ENCODE data around the gene P2RX6.

Gene P2RX6

DNA sequence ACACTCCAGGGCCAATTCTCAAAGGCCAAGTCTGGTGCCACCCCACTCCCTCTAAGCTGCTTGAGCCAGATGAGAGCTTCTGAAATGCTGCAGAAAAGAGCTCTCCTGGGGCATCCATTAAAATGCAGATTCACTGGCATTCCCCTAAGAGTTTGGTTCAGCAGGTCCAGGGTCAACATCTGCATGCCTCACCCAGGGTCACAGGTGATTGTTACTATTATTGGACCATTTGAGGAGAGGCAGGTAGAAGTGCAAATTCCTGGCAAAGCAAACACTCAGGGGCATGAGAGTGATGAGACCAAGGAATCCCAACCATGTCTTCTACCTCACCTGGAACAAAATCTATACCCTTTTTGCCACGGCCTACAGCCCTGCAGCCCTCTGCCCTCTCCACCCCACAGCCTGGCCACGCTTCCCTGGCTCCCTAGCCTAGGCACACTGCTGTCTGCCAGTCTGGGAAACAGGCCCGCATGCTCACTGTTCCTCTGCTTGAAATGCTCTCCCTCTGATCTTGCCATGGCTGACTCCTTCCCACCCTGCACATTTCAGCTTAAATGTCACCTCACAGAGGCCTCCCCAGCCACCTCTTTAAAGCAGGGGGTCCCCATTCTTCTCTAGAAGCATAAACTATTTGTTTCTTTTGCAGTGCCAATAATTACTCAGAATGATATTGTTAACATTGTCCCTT, 4.4 kb upstream of the P2RX6 start:
- TF ChIP-seq SPI1 (IDR thresholded peaks at IDR 0.05; ENCODE audit: low read depth, low read length) (no peak), POU2F2 (IDR thresholded peaks at IDR 0.05; ENCODE audit: low read depth, low read length) (no peak), POLR2A (IDR thresholded peaks at IDR 0.05; ENCODE audit: low read depth, low read length) (no peak), POLR2AphosphoS5 (IDR thresholded peaks at IDR 0.05; ENCODE audit: low read depth, low read length) (no peak), TAF1 (IDR thresholded peaks at IDR 0.05; ENCODE audit: low read depth, low read length) (no peak), PAX5 (IDR thresholded peaks at IDR 0.05; ENCODE audit: insufficient read depth, low read length, severe bottlenecking) (no peak)
- FAIRE-seq, result no peak
- DNase-seq (ENCODE audit: insufficient read length, low spot score), result no peak

DNA sequence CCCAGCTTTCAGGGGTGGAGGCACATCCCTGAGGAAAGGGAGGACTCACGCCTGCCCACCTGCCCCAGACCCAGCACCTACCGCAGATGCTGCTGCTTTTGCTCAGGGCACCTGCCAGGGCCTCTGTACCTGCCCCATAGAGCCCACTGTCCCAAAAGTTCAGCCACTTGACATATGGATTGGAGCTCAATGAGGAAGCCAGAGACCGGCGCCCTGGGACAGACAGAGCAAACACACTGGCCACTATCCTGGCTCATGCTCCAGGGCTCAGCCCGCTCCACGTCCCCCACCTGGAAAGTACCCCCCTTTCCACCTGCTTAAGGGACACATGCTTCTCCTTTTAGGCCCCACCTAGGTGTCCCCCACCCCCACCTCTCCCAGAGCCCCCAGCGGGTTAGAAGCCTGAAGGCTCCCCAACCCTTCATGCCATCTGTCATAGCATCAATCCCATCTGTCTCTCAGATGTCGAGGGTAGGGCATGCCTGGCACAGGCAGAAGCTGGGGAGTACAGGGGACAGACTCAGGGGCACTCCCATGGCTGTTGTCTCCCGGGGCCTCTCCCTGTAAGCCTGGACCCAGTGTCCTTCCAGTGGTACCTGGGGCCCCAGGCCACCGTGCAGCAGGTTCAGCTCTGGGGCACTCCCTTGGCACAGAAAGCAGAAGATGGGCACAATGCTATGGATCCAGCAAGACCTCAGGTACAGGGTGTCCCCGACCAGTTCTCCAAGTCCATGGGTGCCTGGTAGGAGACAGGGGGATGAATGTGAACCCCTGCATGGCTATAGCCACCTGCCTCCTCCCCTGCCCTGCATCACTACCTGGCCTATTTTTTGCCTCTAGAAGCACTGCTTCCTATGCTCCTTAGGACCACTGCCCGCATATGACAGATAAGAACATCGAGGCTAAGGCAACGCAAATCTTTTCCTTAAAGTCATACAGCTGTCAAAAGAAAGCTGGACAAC, 2.2 kb upstream of the P2RX6 start:
- DNase-seq (ENCODE audit: insufficient read length, low spot score) (no peak), FAIRE-seq (no peak)
- TF ChIP-seq TAF1 (IDR thresholded peaks at IDR 0.05; ENCODE audit: low read depth, low read length), result no peak
- no peak for TF ChIP-seq POLR2AphosphoS5 (IDR thresholded peaks at IDR 0.05; ENCODE audit: low read depth, low read length)
- no peak for TF ChIP-seq POLR2A (IDR thresholded peaks at IDR 0.05; ENCODE audit: low read depth, low read length)
- TF ChIP-seq SPI1 (IDR thresholded peaks at IDR 0.05; ENCODE audit: low read depth, low read length), result no peak

- DNase-seq (ENCODE audit: insufficient read length, low spot score), result no peak
- FAIRE-seq, result no peak
- TF ChIP-seq POLR2A (IDR thresholded peaks at IDR 0.05; ENCODE audit: low read depth, low read length) (no peak), TAF1 (IDR thresholded peaks at IDR 0.05; ENCODE audit: low read depth, low read length) (no peak), SPI1 (IDR thresholded peaks at IDR 0.05; ENCODE audit: low read depth, low read length) (no peak), POU2F2 (IDR thresholded peaks at IDR 0.05; ENCODE audit: low read depth, low read length) (no peak), PAX5 (IDR thresholded peaks at IDR 0.05; ENCODE audit: insufficient read depth, low read length, severe bottlenecking) (no peak), POLR2AphosphoS5 (IDR thresholded peaks at IDR 0.05; ENCODE audit: low read depth, low read length) (no peak)
Observed at GRCh38 chr22:21013657-21014201, 1.2 kb upstream of the P2RX6 start.

- peak; percentile 96 for DNase-seq (ENCODE audit: insufficient read length, low spot score)
- peak; percentile 97 for FAIRE-seq
- TF ChIP-seq POLR2AphosphoS5 (IDR thresholded peaks at IDR 0.05; ENCODE audit: low read depth, low read length) (no peak), PAX5 (IDR thresholded peaks at IDR 0.05; ENCODE audit: insufficient read depth, low read length, severe bottlenecking) (no peak), TAF1 (IDR thresholded peaks at IDR 0.05; ENCODE audit: low read depth, low read length) (no peak), POU2F2 (IDR thresholded peaks at IDR 0.05; ENCODE audit: low read depth, low read length) (no peak), SPI1 (IDR thresholded peaks at IDR 0.05; ENCODE audit: low read depth, low read length) (no peak), POLR2A (IDR thresholded peaks at IDR 0.05; ENCODE audit: low read depth, low read length) (no peak)
Observed at GRCh38 chr22:21014202-21014725, 701 bp upstream of the P2RX6 start.

DNA sequence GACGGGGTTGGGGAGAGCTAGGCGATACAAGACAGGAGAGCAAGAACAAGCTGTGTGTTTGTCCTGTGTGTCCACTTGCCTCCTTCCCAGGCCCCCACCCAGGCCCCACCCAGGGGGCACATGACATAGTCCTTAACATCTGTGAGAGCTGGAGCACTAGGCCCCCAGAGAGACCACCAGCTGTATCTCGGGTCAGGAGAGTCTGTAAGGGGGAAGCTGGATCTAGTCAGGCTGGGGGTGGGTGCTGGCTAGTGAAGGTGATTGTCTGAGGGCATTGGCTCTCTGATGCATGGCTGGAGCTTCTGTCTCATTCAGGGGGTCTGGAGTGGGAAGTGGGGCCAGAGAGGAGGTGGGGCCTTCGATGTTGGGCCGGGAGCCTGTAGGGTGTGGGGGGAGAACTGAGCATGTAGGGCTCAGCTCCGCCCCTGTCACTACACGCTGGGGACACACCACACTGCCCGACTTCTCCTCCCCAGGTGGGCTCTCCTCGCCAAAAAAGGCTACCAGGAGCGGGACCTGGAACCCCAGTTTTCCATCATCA, 571 bp downstream of the P2RX6 start:
- no peak for FAIRE-seq
- no peak for TF ChIP-seq POU2F2 (IDR thresholded peaks at IDR 0.05; ENCODE audit: low read depth, low read length)
- no peak for TF ChIP-seq TAF1 (IDR thresholded peaks at IDR 0.05; ENCODE audit: low read depth, low read length)
- TF ChIP-seq POLR2A (IDR thresholded peaks at IDR 0.05; ENCODE audit: low read depth, low read length), result no peak
- TF ChIP-seq POLR2AphosphoS5 (IDR thresholded peaks at IDR 0.05; ENCODE audit: low read depth, low read length), result no peak
- TF ChIP-seq PAX5 (IDR thresholded peaks at IDR 0.05; ENCODE audit: insufficient read depth, low read length, severe bottlenecking), result no peak
- TF ChIP-seq SPI1 (IDR thresholded peaks at IDR 0.05; ENCODE audit: low read depth, low read length), result no peak

DNA sequence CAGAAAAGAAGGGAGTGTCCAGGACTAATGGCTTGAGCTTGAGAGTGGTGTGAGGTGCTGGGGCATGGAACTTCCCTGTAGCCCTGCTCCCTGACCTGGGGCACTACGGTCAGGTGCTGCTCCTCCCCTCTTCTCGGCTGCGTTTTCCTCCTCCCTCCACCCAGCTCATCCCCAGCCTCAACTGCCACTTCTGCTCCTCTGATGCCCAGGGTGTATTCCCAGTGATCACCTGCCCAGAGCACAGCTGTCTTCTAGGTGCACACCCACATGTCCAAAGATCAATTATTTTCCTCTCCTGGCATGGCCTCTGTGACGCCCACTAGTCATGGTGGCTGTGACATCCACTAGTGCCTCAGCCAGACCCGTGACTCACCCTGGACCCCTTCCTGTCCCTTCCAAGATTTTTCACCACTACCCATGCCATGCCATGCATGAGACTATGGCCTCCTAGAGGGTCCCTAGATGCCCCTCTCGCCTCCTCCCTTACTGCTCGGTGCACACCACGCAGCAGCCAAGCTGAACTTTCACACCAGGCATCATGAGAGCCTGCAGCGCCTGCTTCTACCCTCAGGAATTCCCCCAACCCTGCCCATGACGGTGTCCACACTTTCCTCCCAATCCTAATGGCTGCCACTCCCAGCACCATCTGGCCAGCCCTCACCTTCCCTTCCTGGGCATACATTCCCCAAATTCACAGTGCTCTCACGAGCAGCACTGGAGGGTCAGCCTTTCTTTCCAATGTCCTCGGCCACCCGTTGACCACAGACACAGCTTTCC, 1.9 kb downstream of the P2RX6 start:
- DNase-seq (ENCODE audit: insufficient read length, low spot score), result no peak
- no peak for FAIRE-seq

More for the DNA sequence above, 571 bp downstream of the P2RX6 start:
- no peak for DNase-seq (ENCODE audit: insufficient read length, low spot score)

DNA sequence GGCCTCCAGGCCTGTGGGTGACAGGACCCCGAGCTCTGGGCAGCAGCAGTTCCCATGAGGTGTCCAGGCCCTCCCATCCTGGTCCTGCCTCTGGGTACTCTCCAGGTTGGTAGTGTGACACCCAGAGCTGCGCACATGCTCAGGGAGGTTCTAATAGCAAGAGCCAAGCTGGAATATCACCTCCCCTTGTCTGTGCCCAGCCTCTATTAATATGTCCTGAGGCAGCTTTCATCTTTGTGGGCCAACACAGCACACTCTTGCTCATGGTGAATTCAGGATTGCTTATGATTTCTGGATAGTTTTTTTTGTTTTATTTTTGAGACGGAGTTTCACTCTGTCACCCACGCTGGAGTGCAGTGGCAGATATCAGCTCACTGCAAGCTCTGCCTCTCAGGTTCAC, 3.3 kb downstream of the P2RX6 start:
- TF ChIP-seq POLR2A (IDR thresholded peaks at IDR 0.05; ENCODE audit: low read depth, low read length), result no peak
- no peak for TF ChIP-seq PAX5 (IDR thresholded peaks at IDR 0.05; ENCODE audit: insufficient read depth, low read length, severe bottlenecking)
- TF ChIP-seq TAF1 (IDR thresholded peaks at IDR 0.05; ENCODE audit: low read depth, low read length), result no peak
- TF ChIP-seq POU2F2 (IDR thresholded peaks at IDR 0.05; ENCODE audit: low read depth, low read length), result no peak
- no peak for TF ChIP-seq POLR2AphosphoS5 (IDR thresholded peaks at IDR 0.05; ENCODE audit: low read depth, low read length)
- TF ChIP-seq SPI1 (IDR thresholded peaks at IDR 0.05; ENCODE audit: low read depth, low read length), result no peak
- FAIRE-seq (no peak), DNase-seq (ENCODE audit: insufficient read length, low spot score) (no peak)

More for the DNA sequence above, 1.9 kb downstream of the P2RX6 start:
- no peak for TF ChIP-seq PAX5 (IDR thresholded peaks at IDR 0.05; ENCODE audit: insufficient read depth, low read length, severe bottlenecking)
- no peak for TF ChIP-seq POU2F2 (IDR thresholded peaks at IDR 0.05; ENCODE audit: low read depth, low read length)
- TF ChIP-seq TAF1 (IDR thresholded peaks at IDR 0.05; ENCODE audit: low read depth, low read length), result no peak
- no peak for TF ChIP-seq SPI1 (IDR thresholded peaks at IDR 0.05; ENCODE audit: low read depth, low read length)
- no peak for TF ChIP-seq POLR2AphosphoS5 (IDR thresholded peaks at IDR 0.05; ENCODE audit: low read depth, low read length)
- TF ChIP-seq POLR2A (IDR thresholded peaks at IDR 0.05; ENCODE audit: low read depth, low read length), result no peak

DNA sequence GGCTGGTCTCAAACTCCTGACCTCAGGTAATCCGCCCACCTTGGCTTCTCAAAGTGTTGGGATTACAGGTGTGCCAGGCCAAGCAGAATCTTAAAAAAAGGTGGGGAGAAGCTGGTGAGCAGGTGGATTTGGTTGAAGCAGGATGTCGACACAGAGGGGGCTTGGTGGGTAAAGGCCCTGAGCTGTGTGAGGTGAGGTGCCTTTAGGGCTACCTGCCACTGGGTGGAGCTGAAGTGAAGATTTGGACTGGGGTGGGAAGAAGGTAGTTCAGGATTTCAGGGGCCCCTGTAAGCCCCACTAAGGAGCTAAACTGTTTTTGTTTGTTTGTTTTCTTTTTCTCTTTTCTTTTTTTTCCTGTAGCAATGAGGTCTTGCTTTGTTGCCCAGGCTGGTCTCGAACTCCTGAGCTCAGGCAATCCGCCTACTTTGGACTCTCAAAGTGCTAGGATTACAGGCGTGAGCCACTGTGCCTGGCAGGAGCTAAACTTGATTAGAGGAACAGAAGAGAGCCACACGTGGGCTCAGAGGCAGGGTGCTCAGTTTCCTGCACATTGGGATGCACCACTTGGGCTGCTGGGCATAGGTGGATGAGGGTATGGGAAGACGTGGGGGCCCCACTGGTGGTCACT, 6.0 kb downstream of the P2RX6 start:
- FAIRE-seq, result no peak
- DNase-seq (ENCODE audit: insufficient read length, low spot score), result no peak
- TF ChIP-seq POLR2A (IDR thresholded peaks at IDR 0.05; ENCODE audit: low read depth, low read length) (no peak), PAX5 (IDR thresholded peaks at IDR 0.05; ENCODE audit: insufficient read depth, low read length, severe bottlenecking) (no peak), POU2F2 (IDR thresholded peaks at IDR 0.05; ENCODE audit: low read depth, low read length) (no peak), TAF1 (IDR thresholded peaks at IDR 0.05; ENCODE audit: low read depth, low read length) (no peak), SPI1 (IDR thresholded peaks at IDR 0.05; ENCODE audit: low read depth, low read length) (no peak), POLR2AphosphoS5 (IDR thresholded peaks at IDR 0.05; ENCODE audit: low read depth, low read length) (no peak)
